HuH-7.5 (cell line): ENCODE data around the gene WDR20.
"Not testable (repeated sequence)": the region's sequence is repeated elsewhere in the genome, so short reads cannot be mapped to it uniquely, and the experiment has no call there.

ENCODE experiments used
- DNase-seq: peaks from one replicate; pipeline ENCODE4 v3.0.0; 2011; ENCODE audit warnings: low spot score

Gene WDR20

GRCh38 chr14:102238766-102239165, 99.1 kb downstream of the WDR20 start:
- no peak for DNase-seq

- no peak for DNase-seq
Observed at GRCh38 chr14:102239231-102239630, 99.5 kb downstream of the WDR20 start.

DNA sequence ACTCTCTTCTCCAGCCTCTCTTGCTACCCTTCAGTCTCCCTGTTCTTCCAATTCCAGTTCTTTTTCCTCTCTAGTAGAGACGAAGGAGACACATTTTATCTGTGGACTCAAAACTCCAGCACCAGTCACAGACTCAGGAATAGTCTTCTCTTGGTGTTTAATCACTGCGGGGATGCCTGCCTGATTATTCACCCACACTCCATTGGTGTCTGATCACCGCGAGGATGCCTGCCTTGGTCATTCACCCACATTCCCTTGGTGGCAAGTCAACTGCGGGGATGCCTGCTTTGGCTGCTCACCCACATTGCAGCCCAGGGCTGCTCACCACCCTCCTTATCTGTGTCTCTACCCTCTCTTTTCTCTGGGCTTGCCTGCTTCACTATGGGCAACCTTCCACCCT, 100.8 kb downstream of the WDR20 start:
- not testable (repeated sequence) for DNase-seq

DNA sequence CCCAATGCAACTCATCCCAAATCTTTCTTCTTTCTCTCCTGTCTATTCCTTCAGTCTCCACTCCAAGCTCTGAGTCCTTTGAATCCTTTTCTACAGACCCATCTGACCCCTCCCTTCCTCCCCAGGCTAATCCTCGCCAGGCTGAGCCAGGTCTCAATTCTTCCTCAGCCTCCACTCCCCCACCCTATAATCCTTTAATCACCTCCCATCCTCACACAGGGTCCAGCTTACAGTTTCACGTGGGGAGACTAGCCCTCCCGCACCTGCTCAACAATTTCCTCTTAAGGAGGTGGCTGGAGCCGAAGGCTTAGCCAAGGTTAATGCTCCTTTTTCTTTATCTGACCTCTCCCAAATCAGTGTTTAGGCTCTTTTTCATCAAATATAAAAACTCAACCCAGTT, 101.5 kb downstream of the WDR20 start:
- DNase-seq, result no peak

DNA sequence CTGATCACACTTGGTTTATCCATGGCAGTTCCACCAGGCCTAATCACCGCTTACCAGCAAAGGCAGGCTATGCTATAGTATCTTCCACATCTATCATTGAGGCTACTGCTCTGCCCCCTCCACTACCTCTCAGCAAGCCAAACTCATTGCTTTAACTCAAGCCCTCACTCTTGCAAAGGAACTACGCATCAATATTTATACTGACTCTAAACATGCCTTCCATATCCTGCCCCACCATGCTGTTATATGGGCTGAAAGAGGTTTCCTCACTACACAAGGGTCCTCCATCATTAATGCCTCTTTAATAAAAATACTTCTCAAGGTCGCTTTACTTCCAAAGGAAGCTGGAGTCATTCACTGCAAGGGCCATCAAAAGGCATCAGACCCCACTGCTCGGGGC, 104.1 kb downstream of the WDR20 start:
- not testable (repeated sequence) for DNase-seq

- DNase-seq, result no peak
Observed at GRCh38 chr14:102246071-102246470, 106.4 kb downstream of the WDR20 start.

DNA sequence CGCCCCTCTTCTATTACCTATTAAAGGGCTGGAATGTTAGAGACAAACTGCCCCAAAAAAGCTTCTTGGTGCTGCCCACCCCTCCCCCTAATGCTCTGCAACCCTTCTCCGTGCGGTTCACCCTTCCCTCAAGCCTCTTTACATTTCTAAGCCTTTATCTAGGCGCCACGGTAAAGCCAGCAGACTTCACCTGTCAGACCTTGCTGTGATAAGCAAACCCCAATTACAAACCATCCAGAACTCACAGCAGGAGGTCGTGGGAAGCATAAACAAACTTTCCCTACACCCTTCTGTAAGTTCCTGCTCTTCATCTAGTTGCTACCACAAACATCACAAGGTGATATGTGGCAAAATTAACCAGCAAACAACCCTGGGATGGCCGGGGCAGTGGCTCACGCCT, 108.4 kb downstream of the WDR20 start:
- no peak for DNase-seq

- no peak for DNase-seq
Observed at GRCh38 chr14:102249041-102249440, 109.3 kb downstream of the WDR20 start.

DNA sequence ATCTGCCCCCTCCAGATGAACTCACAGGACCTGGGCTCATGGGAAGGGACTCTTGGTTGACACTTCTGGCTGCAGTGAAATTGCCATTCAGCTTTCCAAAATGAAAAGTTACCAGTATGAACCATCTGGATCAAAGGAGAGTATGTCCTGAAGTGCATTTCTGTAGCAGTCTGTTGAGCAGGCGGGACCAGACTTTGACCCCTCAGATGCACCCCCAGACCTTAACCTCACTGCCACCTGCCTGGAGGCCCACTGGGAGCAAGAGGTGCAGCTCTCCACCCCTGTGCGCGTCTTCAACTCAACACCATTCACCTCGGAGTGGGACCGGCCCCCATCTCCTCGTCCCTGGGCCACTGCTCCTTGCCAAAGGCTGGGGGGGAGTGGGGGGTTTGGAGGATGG, 110.3 kb downstream of the WDR20 start:
- DNase-seq, result no peak

GRCh38 chr14:102250636-102251035, 110.9 kb downstream of the WDR20 start:
- DNase-seq, result no peak

- DNase-seq, result no peak
Observed at GRCh38 chr14:102251161-102251560, 111.5 kb downstream of the WDR20 start.

DNA sequence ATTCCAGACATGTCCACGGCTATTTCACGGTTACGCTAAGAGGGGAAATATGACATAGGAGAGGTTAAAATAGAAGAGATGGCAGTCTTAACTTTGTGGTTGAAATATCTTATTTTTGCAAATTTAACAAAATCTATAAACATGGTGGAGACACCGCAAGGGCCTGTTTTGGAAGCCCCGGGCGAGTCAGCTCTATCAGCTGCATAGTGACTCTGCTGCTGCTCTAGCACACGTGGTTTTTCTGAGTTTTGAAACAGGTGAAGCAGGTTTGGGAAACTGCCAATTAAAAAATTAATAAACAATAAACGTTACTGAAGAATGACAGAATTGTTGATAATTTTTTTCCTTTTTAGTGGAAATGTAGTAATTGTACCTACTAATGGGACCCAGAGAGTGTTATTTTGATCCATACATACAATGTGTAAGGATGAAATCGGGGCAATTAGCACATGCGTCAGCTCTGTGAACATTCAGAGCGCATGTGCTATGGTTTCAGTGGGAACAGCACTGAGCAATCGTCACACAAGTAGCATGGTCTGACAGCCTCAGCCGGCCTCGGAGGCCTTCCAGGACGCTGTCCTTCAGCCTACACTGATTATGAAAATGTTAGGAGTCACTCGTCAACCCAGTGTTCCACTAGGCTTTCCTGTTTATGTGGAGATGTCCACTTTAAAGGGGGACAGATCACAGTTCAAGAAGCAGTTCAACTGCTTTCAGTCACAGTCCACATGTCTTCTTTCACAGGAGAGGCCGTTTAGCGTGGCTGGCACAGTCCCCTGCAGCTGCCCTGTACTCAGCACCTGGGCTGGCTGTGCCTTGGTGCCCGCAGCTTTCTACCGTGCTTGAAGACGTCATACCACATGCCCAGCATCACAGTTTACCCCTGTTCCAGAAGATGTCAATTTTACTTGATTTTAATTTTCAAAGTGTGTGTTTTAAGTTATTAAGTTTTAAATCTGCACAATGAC, 113.4 kb downstream of the WDR20 start:
- DNase-seq, result no peak

- no peak for DNase-seq
Observed at GRCh38 chr14:102255401-102256190, 115.9 kb downstream of the WDR20 start.

- no peak for DNase-seq
Observed at GRCh38 chr14:102256716-102257115, 117.0 kb downstream of the WDR20 start.

GRCh38 chr14:102258136-102258535, 118.4 kb downstream of the WDR20 start:
- no peak for DNase-seq
